GM12878 (cell line): ENCODE measurements around the gene PCIF1.

Source experiments
- BRCA1 ChIP-seq: IDR thresholded peaks from 2 replicates; pipeline ENCODE4 v1.6.1; 2011; ENCODE audit warnings: low read depth, low read length, improper control_type of control experiment
- CREB1 ChIP-seq: IDR thresholded peaks from 2 replicates; pipeline ENCODE4 v1.6.1; 2012; ENCODE audit warnings: low read depth, mild to moderate bottlenecking, inconsistent platforms
- CTCF ChIP-seq, 3 experiments: IDR thresholded peaks in 2 of 3; conservative IDR thresholded peaks in 1 of 3; 2 replicates each; pipeline ENCODE4 v1.5.1; 2011; ENCODE audit warnings: low read depth in 3 of 3, low read length in 3 of 3, mild to moderate bottlenecking in 3 of 3, control low read depth in 2 of 3, moderate library complexity in 2 of 3, inconsistent platforms in 1 of 3, mixed read lengths in 1 of 3; ENCODE audit not compliant: control insufficient read depth in 2 of 3, insufficient read depth in 1 of 3; ENCODE audit errors: extremely low read depth in 1 of 3
- E2F4 ChIP-seq: IDR thresholded peaks from 2 replicates; pipeline ENCODE4 v1.6.1; 2012; ENCODE audit warnings: low read depth, low read length, improper control_type of control experiment
- EP300 ChIP-seq, 2 experiments: fragments of 150-350 bp in 1 of 2; IDR thresholded peaks; 2 replicates each; pipeline ENCODE4 v1.6.1; 2011 to 2012; ENCODE audit warnings: low read depth in 2 of 2, low read length in 2 of 2, borderline replicate concordance in 1 of 2, improper control_type of control experiment in 1 of 2, inconsistent platforms in 1 of 2; ENCODE audit not compliant: control insufficient read depth in 1 of 2
- POLR2A ChIP-seq: IDR thresholded peaks from 2 replicates; pipeline ENCODE4 v1.6.1; 2011; ENCODE audit warnings: low read depth, mild to moderate bottlenecking, low read length
- POLR2AphosphoS5 ChIP-seq: IDR thresholded peaks from 2 replicates; pipeline ENCODE4 v1.6.1; 2011; ENCODE audit warnings: mild to moderate bottlenecking, low read length, inconsistent platforms
- RCOR1 ChIP-seq: conservative IDR thresholded peaks from 2 replicates; pipeline ENCODE4 v1.6.1; 2012; ENCODE audit warnings: low read depth, low read length, improper control_type of control experiment
- REST ChIP-seq: IDR thresholded peaks from 2 replicates; pipeline ENCODE4 v1.6.1; 2012; ENCODE audit warnings: mild to moderate bottlenecking, low read depth, low read length
- SP1 ChIP-seq: IDR thresholded peaks from one replicate; pipeline ENCODE4 v1.6.1; 2011; ENCODE audit warnings: low read depth, low read length
- SUZ12 ChIP-seq: fragments of 200-600 bp; sonication (generic); IDR thresholded peaks from one replicate; pipeline ENCODE4 v1.6.1; 2018; ENCODE audit warnings: antibody characterized with exemption, mild to moderate bottlenecking; ENCODE audit not compliant: unreplicated experiment
- YY1 ChIP-seq: IDR thresholded peaks from 2 replicates; pipeline ENCODE4 v1.6.1; 2011; ENCODE audit warnings: low read depth, mild to moderate bottlenecking, low read length
- TF ChIP-seq, protein P1 (sequence below): IDR thresholded peaks from 2 replicates; pipeline ENCODE4 v1.6.1; 2012; ENCODE audit warnings: low read depth, low read length, improper control_type of control experiment
- TF ChIP-seq, protein P2 (sequence below): fragments of 150-350 bp; IDR thresholded peaks from 2 replicates; pipeline ENCODE4 v1.6.1; 2016; ENCODE audit warnings: low read depth, low read length

DNA sequence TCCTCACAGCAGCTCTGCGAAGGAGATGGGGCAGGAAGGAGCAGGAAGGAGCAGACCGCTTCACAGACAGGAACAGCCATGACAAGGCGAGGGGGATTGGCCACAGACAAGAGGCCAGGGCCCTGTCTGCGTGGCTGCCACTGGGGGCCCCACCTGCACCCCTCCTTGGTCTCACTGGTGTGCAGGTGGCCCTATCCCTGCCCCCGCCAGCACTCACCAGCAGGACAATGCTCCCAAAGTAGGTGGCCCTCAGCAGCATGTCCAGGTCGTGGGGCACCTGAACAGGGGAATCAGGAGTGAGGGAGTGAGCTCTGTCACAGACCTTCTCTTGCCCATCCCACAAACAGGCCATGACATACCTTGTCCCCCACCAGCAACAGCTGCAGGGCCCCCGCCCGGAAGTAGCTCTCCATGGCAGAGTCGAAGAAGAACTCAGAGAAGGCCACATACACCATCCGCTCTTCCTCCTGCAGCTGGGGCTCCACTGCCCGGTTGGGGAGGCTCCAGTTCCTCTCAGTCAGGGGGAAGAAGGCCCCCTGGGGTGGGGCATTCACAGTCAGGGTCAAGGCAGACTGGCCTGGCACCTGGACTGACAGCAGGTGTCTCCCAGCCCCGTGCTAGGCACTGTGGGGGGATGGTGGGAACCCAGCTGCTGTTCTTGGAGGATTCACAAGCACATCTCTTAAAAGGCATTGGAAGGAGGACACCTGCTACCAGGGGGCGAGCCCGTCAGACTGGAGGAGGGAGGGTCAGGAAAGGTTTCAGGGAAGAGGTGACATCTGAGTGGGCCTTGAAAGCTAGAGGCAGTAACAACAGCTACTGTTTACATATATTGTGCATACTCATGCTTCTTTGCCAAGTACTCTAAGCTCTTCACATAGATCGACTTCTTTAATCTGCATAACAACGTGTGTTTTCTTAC, 29.6 kb upstream of the PCIF1 start:
- no peak for TF ChIP-seq EP300 (IDR thresholded peaks at IDR 0.05; ENCODE audit: borderline replicate concordance in 1 of 2, control insufficient read depth in 1 of 2, low read depth in 2 of 2, low read length in 2 of 2)
- TF ChIP-seq CTCF (IDR thresholded peaks at IDR 0.05 in 2 of 3, conservative IDR thresholded peaks at IDR 0.05 in 1 of 3; ENCODE audit: control insufficient read depth in 2 of 3, extremely low read depth in 1 of 3, insufficient read depth in 1 of 3, low read depth in 3 of 3, low read length in 3 of 3): no peak
- no peak for TF ChIP-seq POLR2AphosphoS5
- no peak for TF ChIP-seq POLR2A
- TF ChIP-seq, protein P1, sequence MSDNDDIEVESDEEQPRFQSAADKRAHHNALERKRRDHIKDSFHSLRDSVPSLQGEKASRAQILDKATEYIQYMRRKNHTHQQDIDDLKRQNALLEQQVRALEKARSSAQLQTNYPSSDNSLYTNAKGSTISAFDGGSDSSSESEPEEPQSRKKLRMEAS: no peak
- TF ChIP-seq, protein P2, sequence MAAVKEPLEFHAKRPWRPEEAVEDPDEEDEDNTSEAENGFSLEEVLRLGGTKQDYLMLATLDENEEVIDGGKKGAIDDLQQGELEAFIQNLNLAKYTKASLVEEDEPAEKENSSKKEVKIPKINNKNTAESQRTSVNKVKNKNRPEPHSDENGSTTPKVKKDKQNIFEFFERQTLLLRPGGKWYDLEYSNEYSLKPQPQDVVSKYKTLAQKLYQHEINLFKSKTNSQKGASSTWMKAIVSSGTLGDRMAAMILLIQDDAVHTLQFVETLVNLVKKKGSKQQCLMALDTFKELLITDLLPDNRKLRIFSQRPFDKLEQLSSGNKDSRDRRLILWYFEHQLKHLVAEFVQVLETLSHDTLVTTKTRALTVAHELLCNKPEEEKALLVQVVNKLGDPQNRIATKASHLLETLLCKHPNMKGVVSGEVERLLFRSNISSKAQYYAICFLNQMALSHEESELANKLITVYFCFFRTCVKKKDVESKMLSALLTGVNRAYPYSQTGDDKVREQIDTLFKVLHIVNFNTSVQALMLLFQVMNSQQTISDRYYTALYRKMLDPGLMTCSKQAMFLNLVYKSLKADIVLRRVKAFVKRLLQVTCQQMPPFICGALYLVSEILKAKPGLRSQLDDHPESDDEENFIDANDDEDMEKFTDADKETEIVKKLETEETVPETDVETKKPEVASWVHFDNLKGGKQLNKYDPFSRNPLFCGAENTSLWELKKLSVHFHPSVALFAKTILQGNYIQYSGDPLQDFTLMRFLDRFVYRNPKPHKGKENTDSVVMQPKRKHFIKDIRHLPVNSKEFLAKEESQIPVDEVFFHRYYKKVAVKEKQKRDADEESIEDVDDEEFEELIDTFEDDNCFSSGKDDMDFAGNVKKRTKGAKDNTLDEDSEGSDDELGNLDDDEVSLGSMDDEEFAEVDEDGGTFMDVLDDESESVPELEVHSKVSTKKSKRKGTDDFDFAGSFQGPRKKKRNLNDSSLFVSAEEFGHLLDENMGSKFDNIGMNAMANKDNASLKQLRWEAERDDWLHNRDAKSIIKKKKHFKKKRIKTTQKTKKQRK: no peak
- TF ChIP-seq RCOR1: no peak
- no peak for TF ChIP-seq REST
- TF ChIP-seq SP1: no peak
- TF ChIP-seq BRCA1: no peak
- no peak for TF ChIP-seq YY1
- no peak for TF ChIP-seq E2F4
- no peak for TF ChIP-seq CREB1
- no peak for TF ChIP-seq SUZ12
